ENCODE measurements around the gene COL20A1.

GRCh38 chr20:63361519-63362435 is 68.8 kb downstream of the COL20A1 start:
- no peak for TF ChIP-seq POLR2A (IDR thresholded peaks at IDR 0.05)
- no peak for TF ChIP-seq CTCF (IDR thresholded peaks at IDR 0.05)

Measured in testis (tissue), 2 donors.